Measurements from ENCODE around the gene PHKB. TPM values are rescaled to one million over a fixed set of nuclear protein-coding genes. Genes with fewer than 3 reads are reported as not detected.

The PHKB gene
- total and polyA plus RNA-seq, 2 donors (not counting 1 experiment from before 2014, with no cell fraction given) = 50.4 to 223 TPM

DNA sequence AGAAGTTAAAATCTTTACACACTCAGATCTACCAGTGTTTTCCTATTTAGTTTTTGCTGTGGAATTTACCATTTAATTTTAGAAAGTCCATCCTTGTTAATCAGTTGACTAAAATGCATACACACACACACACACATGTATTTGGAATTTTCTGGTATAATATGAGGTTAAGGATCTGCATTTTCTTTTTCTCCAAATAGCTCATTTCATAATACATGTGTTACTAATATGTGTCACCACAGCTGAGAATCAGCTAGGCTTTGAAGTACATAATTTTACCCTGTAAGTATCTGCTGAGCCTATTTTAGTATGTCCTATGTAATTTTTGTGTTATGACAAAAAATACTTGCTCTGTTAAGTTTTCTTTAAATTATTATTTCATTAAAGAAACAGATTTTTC is 143.2 kb downstream of the PHKB start:
- intact Hi-C loops (cut with micrococcal nuclease) = no loop called here
- no peak overlapping the region for H3K27ac ChIP-seq (ENCODE audit: low read length in 2 of 2)
- no peaks in the 10 kb centered on the region for H3K27me3 ChIP-seq (replicated peaks in 1 of 4; ENCODE audit: control extremely low read depth in 1 of 4, control insufficient read depth in 3 of 4, insufficient read depth in 4 of 4, low read length in 3 of 4)
- H3K9me3 Mint-ChIP-seq (ENCODE audit: insufficient read depth) = peaks cover 2% of the 10 kb centered on the region
- POLR2A ChIA-PET = no interaction called here
- H3K36me3 ChIP-seq (replicated peaks in 1 of 2; ENCODE audit: control extremely low read depth in 1 of 2, control insufficient read depth in 1 of 2, extremely low read depth in 1 of 2, insufficient read depth in 2 of 2, low read length in 1 of 2) = peaks cover 6 to 9% of the 10 kb centered on the region in 2 experiments
- H3K9ac ChIP-seq (ENCODE audit: low read length) = no peak overlapping the region
- H3K4me1 Mint-ChIP-seq = peaks cover 10% of the 10 kb centered on the region
- H3K27ac Mint-ChIP-seq = no peak overlapping the region
- H3K27me3 Mint-ChIP-seq = no peaks in the 10 kb centered on the region
- CTCF ChIA-PET = no interaction called here
- H3K4me3 Mint-ChIP-seq = no peak overlapping the region
- DNase-seq (no peak), ATAC-seq (ENCODE audit: low read depth) (no peak)
- TF ChIP-seq CTCF (IDR thresholded peaks at IDR 0.05) (no peak), EZH2 (IDR thresholded peaks at IDR 0.05; ENCODE audit: borderline replicate concordance, insufficient read depth, low read depth, low read length, poor library complexity, severe bottlenecking) (no peak)
- H3K9me3 ChIP-seq (ENCODE audit: control extremely low read depth in 1 of 3, control insufficient read depth in 2 of 3, insufficient read depth in 1 of 3, low read length in 2 of 3) = peaks cover 0 to 1% (median 0%) of the 10 kb centered on the region in 3 donors
- H2AFZ ChIP-seq (ENCODE audit: insufficient read depth, low read depth, low read length, poor library complexity, severe bottlenecking) = no peak overlapping the region
- H3K4me1 ChIP-seq (ENCODE audit: control insufficient read depth in 2 of 2, insufficient read depth in 2 of 2, low read length in 2 of 2) = peaks cover 0 to 4% of the 10 kb centered on the region in 2 donors
- no peak overlapping the region for H3K4me3 ChIP-seq (ENCODE audit: control extremely low read depth in 1 of 5, extremely low read depth in 1 of 5, insufficient read depth in 1 of 5, low read depth in 2 of 5, low read length in 4 of 5)
- H4K20me1 ChIP-seq (ENCODE audit: control insufficient read depth, insufficient read depth, low read length, poor library complexity, severe bottlenecking) = no peaks in the 10 kb centered on the region
- no peaks in the 10 kb centered on the region for H3K79me2 ChIP-seq (ENCODE audit: control insufficient read depth, insufficient read depth, low read length)
- H3K4me2 ChIP-seq (replicated peaks; ENCODE audit: low read depth, low read length, poor library complexity, severe bottlenecking) = no peak overlapping the region

DNA sequence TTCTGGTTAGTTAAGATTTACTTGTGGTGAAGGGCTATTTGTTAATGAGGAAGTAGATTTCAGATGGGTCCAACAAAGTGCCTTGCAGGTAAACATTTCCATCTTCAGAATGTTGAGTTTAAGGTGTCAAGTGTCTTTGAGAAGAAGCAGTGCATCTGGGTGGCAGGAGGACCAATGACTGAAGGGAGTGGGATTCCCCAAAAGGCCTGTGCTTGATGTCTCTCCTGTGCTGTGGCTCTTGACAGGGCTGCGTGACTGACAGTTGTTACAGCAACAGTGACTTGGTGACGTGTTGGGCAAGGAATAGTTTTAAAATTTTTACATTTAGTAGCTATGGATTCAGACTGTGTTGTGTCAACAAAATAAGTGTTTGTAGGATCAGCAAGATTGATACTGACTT is 149.9 kb downstream of the PHKB start:
- Histone ChIP-seq H4K20me1 (ENCODE audit: control insufficient read depth, insufficient read depth, low read length, poor library complexity, severe bottlenecking) (no peaks in the 10 kb centered on the region), H3K27ac (ENCODE audit: low read length in 2 of 2) (no peak overlapping the region), H2AFZ (ENCODE audit: insufficient read depth, low read depth, low read length, poor library complexity, severe bottlenecking) (no peak overlapping the region), H3K4me2 (replicated peaks; ENCODE audit: low read depth, low read length, poor library complexity, severe bottlenecking) (no peak overlapping the region), H3K9ac (ENCODE audit: low read length) (no peak overlapping the region), H3K27me3 (replicated peaks in 1 of 4; ENCODE audit: control extremely low read depth in 1 of 4, control insufficient read depth in 3 of 4, insufficient read depth in 4 of 4, low read length in 3 of 4) (no peaks in the 10 kb centered on the region), H3K4me1 (ENCODE audit: control insufficient read depth in 2 of 2, insufficient read depth in 2 of 2, low read length in 2 of 2) (no peaks in the 10 kb centered on the region), H3K36me3 (replicated peaks in 1 of 2; ENCODE audit: control extremely low read depth in 1 of 2, control insufficient read depth in 1 of 2, extremely low read depth in 1 of 2, insufficient read depth in 2 of 2, low read length in 1 of 2) (peaks cover 18 to 43% of the 10 kb centered on the region in 2 experiments), H3K4me3 (ENCODE audit: control extremely low read depth in 1 of 5, extremely low read depth in 1 of 5, insufficient read depth in 1 of 5, low read depth in 2 of 5, low read length in 4 of 5) (no peak overlapping the region), H3K9me3 (ENCODE audit: control extremely low read depth in 1 of 3, control insufficient read depth in 2 of 3, insufficient read depth in 1 of 3, low read length in 2 of 3) (peaks cover 0 to 2% (median 0%) of the 10 kb centered on the region in 3 donors), H3K79me2 (ENCODE audit: control insufficient read depth, insufficient read depth, low read length) (no peaks in the 10 kb centered on the region)
- Mint-ChIP-seq H3K4me1 (no peaks in the 10 kb centered on the region), H3K4me3 (no peak overlapping the region), H3K9me3 (ENCODE audit: insufficient read depth) (peaks cover 2% of the 10 kb centered on the region), H3K27ac (no peak overlapping the region), H3K27me3 (no peaks in the 10 kb centered on the region)
- ChIA-PET POLR2A (no interaction called here), CTCF (no interaction called here)
- DNase-seq (no peak), ATAC-seq (ENCODE audit: low read depth) (no peak)
- TF ChIP-seq CTCF (IDR thresholded peaks at IDR 0.05) (no peak), EZH2 (IDR thresholded peaks at IDR 0.05; ENCODE audit: borderline replicate concordance, insufficient read depth, low read depth, low read length, poor library complexity, severe bottlenecking) (no peak)
- 93% methylated on average over 2 of the region's 2 CpGs for WGBS (ENCODE audit: insufficient coverage)
- intact Hi-C loops (cut with micrococcal nuclease) = no loop called here

All from B cell (primary cell).